NCI-H345 (cell line): ENCODE measurements around the gene SERPIND1.
"Not testable (repeated sequence)": the region's sequence is repeated elsewhere in the genome, so short reads cannot be mapped to it uniquely, and the experiment has no call there.

Source experiments
- DNase-seq: peaks from one replicate; lab custom pipeline; 2025; lab: John Stamatoyannopoulos, UW

SERPIND1 gene

GRCh38 chr22:20773793-20774212 lies at the start of gene SERPIND1:
Gene SERPIND1 (plus strand): TSS chr22:20774113. CDS start chr22:20779313, 5,200 bp downstream.
- no peak for DNase-seq

DNA sequence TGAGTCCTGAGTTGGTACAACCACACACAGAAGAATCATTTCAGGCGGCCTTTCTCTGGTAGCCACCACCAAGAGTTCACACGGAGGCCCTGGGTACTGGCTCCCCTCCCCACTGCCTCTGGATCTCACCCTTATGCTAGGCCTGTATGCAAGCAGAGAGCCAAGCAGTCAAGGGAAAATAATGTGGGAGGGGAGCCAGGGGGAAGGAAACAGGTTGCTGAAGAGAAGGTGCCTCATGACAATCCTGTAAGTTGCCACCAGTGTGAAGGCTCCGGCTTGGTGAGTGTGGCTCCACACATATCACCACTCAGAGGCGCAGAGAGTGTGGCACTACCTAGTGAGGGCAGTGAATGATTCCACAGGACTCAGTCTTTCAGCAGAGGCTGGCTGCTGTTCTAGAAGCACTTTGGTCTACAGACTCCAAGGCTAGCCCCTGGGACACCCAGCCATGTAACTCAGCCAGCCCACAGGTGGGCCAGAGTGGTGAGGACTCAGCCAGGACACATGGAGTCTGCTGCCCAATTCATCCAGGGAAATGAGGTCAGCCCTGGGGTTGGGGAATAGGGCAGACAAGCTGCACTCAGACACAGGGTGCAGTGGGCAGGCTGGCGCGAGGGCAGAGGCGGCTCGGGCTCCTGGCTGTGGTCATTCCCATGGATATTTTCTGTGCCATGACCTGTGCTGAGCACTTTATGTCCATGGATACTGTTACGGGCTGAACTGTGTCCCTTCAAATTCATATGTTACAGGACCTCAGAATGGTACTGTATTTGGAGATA lies 49.0 kb upstream of the SERPIND1 start:
- no peak for DNase-seq

DNA sequence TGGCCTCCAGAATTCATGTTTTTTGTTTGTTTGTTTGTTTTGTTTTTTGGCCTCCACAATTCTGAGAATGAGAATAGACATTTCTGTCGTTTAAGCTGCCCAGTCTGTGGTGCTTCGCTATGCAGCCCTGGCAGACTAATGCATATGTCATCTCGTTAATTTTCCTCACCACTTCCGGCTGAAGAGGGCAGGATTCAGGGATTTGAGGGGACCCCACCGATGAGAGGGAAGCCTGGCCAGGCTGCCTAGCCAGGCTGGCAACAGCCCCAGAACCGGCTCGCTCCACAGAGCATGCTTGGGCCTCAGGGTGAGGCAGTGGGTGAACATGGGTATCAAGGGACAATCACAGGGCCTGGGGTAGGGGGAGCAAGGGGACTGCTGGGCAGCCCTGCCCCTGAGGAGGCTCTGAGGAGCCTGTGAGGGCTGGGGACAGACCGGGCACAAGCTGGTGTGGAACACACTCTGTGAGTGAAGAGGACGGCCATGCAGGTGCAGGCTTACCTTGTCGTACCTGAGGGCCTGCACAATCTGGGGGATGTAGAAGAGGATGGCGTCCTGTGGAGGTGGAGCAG lies 47.8 kb upstream of the SERPIND1 start:
- DNase-seq, result no peak

DNA sequence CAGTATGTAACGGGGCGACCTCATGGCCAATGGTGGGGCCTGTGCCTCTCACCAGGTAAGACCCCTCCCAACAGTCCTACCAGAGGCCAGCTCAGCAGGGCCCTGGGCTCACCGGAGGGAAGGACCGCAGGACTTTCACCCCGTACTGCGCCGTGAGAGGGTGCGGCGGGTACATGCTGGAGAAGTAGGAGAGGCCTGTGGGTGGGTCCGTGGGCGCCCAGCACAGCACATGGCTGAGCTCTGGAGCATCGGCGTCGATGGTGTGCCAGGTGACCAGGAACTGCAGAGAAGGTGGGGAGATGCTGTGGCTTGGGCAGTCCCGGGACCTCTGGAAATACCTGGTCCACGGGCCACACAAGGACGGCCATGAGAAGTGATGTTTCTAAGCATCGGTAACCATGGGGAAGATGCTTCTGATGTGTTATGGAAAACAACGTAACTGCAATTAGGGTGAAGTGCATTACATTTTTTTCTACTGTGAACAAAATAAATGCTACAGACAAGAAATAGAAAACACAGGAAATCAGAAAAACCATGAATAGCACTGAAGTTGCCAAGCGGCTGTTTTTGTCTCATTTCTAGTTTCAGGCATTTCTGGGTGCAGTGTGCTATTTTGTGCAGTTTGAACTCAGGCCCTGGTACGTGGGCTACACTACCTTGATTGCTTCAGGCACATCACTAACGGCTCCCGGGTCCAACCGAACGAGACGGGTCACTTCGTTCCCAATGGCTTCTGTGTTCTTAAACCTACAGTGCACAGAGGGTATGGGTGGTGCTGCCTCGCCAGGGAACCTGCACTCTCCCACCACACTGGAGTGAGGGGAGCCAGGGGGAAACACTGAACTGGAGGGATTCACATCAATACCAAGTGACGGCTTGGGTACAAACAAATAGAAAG lies 46.5 kb upstream of the SERPIND1 start:
- no peak for DNase-seq

- DNase-seq, result no peak
These were observed 45.3 kb upstream of the SERPIND1 start for GRCh38 chr22:20728523-20729190.

GRCh38 chr22:20729194-20729593 lies 44.7 kb upstream of the SERPIND1 start:
- DNase-seq, result no peak

- not testable (repeated sequence) for DNase-seq
These were observed 41.5 kb upstream of the SERPIND1 start for GRCh38 chr22:20732431-20732830.

DNA sequence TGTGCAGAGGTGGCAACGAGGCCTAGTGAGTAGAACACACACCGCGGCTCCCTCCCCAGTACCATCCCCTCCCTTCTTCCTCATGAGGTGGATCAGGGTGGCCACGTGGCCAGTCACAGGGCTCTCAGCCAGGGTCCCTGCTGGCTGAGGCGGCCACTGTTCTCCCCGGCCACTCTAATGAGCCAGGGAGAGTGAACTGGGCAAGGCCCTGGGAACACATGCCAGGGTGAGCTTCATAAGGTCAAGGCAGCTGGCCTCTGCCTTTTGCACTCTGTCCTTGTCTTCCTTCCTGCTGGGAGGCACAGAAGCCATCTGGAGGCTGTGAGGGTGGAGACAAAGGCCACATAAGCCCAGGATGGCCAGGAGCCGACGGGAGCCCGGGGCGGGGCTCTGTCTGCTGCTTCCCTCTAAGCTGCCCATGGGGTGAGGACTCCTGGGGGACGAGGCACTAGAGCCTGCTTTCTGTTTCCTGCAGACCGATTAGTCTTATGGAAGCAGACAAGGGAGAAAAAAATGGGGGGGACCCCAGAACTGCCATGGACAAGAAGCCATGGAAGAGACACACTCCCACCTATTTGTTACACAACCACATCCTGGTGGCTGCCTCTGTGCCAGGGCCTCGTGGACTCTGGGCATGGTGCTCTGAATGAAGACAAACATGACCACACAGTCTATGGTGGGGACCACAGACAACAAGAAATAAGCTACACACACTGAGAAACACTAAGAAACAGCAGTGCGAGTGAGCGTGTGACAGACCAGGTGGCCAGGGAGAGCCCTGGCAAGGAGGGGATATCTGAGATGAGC lies 38.4 kb upstream of the SERPIND1 start:
- not testable (repeated sequence) for DNase-seq

- not testable (repeated sequence) for DNase-seq
These were observed 37.0 kb upstream of the SERPIND1 start for GRCh38 chr22:20736891-20737290.

GRCh38 chr22:20738394-20739089 lies 35.4 kb upstream of the SERPIND1 start:
- DNase-seq, result no peak

- DNase-seq, result no peak
These were observed 33.5 kb upstream of the SERPIND1 start for GRCh38 chr22:20740222-20740951.

GRCh38 chr22:20741008-20741633 lies 32.8 kb upstream of the SERPIND1 start:
- DNase-seq, result no peak

- DNase-seq, result peak; percentile 6
These were observed 32.0 kb upstream of the SERPIND1 start for GRCh38 chr22:20741634-20742581.

- no peak for DNase-seq
These were observed 31.1 kb upstream of the SERPIND1 start for GRCh38 chr22:20742764-20743163.

GRCh38 chr22:20744456-20744855 lies 29.5 kb upstream of the SERPIND1 start:
- no peak for DNase-seq

DNA sequence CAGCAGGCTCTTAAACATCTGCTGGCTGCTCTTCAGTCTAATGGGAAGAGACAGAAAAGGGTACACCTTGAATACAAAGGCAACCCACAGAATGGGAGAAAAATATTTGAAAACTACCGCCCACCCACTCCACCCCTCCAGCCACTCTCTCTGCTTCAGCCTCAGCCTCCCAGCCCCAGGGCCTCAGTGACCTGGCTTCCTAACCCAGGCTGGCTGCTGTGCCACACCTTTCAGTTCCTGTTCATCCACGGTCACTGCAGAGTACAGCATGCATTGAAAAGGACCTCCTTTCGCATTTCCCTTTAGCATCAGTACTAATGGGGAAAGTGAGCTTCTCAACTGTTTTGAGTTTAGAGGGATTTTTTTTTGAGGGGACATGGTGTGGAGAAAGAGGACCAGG lies 28.8 kb upstream of the SERPIND1 start:
- DNase-seq, result no peak

GRCh38 chr22:20746431-20747189 lies 27.3 kb upstream of the SERPIND1 start:
- DNase-seq, result no peak
